Activated naive CD4-positive, alpha-beta T cell treated with anti-CD3 and anti-CD28 coated beads for 36 hours (primary cell): Measurements from ENCODE around the gene GSN. TPM values are rescaled to one million over a fixed set of nuclear protein-coding genes. Genes with fewer than 3 reads are reported as not detected.

ENCODE experiments used
- CTCF ChIA-PET: fragments of 350-600 bp; sonication (Branson Sonifier 250); formaldehyde crosslinking; loops from one replicate; lab custom pipeline; 2021; ENCODE audit warnings: antibody characterized with exemption; lab: Charles Lee
- DNase-seq: peaks from one replicate; pipeline ENCODE4 v3.0.0-alpha.2; 2020
- H3K27ac Mint-ChIP-seq: one replicate; pipeline ENCODE4 v1.8.0; 2021; ENCODE audit warnings: mild to moderate bottlenecking, mixed read lengths
- H3K27me3 Mint-ChIP-seq: one replicate; pipeline ENCODE4 v1.8.0; 2021; ENCODE audit warnings: low read depth, mixed read lengths
- H3K36me3 Mint-ChIP-seq: one replicate; pipeline ENCODE4 v1.8.0; 2021; ENCODE audit warnings: low read depth, mixed read lengths
- H3K4me1 Mint-ChIP-seq: one replicate; pipeline ENCODE4 v1.8.0; 2021; ENCODE audit warnings: low read depth, mixed read lengths
- H3K4me3 Mint-ChIP-seq: one replicate; pipeline ENCODE4 v1.8.0; 2021; ENCODE audit warnings: mild to moderate bottlenecking, moderate library complexity, mixed read lengths
- H3K9me3 Mint-ChIP-seq: one replicate; pipeline ENCODE4 v1.8.0; 2021; ENCODE audit warnings: mixed read lengths
- intact Hi-C: fragments of 100-400 bp; cut with micrococcal nuclease; formaldehyde crosslinking; loops from one replicate; pipeline ENCODE4 v1.15.1; 2023
- total RNA-seq, 2 experiments: library from RNA; stranded (reverse); gene quantifications; one replicate each; pipeline ENCODE4 v1.2.3, GENCODE V29; 2021

Gene GSN
- total RNA-seq, 2 experiments from 2014 or later, result 1.1 to 1.2 TPM

DNA sequence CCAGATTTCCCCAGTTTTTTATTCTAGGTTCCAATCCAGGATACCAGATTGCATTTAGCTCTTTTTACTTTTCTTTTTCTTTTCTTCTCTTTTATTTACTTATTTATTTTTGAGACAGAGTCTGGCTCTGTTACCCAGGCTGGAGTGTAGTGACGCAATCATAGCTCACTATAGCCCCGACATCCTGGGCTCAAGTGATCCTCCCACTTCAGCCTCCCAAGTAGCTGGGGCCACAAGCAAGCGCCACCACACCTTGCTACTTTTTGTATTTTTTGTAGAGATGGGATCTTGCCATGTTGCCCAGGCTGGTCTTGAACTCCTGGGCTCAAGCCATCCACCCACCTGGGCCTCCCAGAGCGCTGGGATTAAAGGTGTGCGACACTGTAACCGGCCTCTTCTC lies 48.4 kb downstream of the GSN start:
- H3K27me3 Mint-ChIP-seq, result no peaks in the 10 kb centered on the region
- CTCF ChIA-PET, result interaction anchor here (0.8 to 10.6 kb wide), 4 partner anchors 17 to 209 kb away, joined by 3 to 315 read pairs (median 3); no protein-coding TSS in a partner anchor
- H3K4me3 Mint-ChIP-seq, result no peak overlapping the region
- intact Hi-C loops, result no loop called here
- H3K4me1 Mint-ChIP-seq, result peaks cover 9% of the 10 kb centered on the region
- no peaks in the 10 kb centered on the region for H3K36me3 Mint-ChIP-seq
- H3K9me3 Mint-ChIP-seq, result no peaks in the 10 kb centered on the region
- DNase-seq, result no peak
- no peak overlapping the region for H3K27ac Mint-ChIP-seq

DNA sequence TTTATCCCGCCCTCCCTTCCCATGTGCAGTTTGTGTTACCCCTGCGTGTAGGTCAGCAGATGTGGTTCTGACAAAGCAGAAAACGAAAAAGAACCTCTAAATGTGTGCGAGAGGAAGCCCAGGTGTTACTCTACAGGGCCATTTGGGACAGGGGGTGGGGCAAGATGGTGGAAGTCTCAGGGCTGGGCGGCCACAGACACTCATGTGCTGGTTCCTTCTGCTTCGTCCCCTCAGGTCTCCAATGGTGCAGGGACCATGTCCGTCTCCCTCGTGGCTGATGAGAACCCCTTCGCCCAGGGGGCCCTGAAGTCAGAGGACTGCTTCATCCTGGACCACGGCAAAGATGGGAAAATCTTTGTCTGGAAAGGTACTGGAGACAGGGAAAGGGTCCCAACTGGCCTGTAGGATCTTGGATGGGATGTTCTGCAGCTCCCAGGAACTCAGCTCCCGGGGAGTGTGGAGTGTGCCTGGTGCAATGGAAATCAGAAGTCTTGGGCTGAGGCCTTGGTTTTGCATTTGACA lies 49.0 kb downstream of the GSN start:
- peaks cover 9% of the 10 kb centered on the region for H3K4me1 Mint-ChIP-seq
- H3K36me3 Mint-ChIP-seq, result no peaks in the 10 kb centered on the region
- H3K27me3 Mint-ChIP-seq, result no peaks in the 10 kb centered on the region
- CTCF ChIA-PET, result interaction anchor here (0.8 to 10.6 kb wide), 4 partner anchors 18 to 210 kb away, joined by 3 to 315 read pairs (median 4); no protein-coding TSS in a partner anchor
- no peak overlapping the region for H3K27ac Mint-ChIP-seq
- H3K4me3 Mint-ChIP-seq, result no peak overlapping the region
- DNase-seq, result no peak
- intact Hi-C loops, result no loop called here
- no peaks in the 10 kb centered on the region for H3K9me3 Mint-ChIP-seq

DNA sequence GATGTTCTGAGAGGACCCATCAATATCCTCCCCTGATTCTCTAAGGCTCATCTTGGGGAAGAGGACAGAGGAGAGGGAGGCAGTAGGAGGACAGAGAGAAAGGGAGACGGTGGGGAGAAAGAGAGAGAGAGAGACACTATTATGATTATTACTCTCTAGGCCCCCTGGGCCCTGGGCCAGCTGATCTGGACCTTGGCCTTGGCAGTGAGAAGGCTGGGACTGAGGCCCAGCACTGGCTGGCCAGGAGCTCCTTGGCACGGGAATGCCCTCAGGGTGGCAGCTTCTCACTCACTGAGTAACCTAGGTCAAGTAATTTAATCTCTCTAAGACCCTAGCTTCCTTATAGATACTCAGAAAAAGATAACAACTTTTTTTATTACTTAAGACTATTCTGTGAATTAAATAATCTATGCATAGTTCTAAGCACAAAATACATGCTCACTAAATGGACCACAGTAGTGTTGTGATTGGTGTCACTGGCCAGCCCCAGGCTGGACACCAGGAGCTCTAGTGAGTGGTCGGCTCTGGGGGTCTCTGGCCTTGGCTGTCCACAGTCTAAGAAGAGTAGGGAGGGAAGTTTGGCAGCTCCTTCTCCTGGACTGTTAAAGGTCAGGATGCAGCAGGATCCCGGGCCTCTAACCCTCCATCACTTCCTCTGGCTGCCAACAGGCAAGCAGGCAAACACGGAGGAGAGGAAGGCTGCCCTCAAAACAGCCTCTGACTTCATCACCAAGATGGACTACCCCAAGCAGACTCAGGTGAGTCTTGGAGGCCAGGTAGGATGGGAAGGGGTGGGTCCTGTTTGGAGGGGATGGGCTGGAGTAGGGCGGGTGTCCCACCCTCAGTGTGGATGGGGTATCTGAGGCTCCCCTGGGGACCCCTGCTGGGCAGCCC lies 50.0 kb downstream of the GSN start:
- no peaks in the 10 kb centered on the region for H3K36me3 Mint-ChIP-seq
- H3K27ac Mint-ChIP-seq, result no peak overlapping the region
- CTCF ChIA-PET, result interaction anchor here (0.6 to 10.6 kb wide), 5 partner anchors 19 to 609 kb away, joined by 3 to 315 read pairs (median 4); no protein-coding TSS in a partner anchor
- H3K4me3 Mint-ChIP-seq, result no peak overlapping the region
- intact Hi-C loops, result no loop called here
- peaks cover 13% of the 10 kb centered on the region for H3K4me1 Mint-ChIP-seq
- H3K9me3 Mint-ChIP-seq, result no peaks in the 10 kb centered on the region
- H3K27me3 Mint-ChIP-seq, result no peaks in the 10 kb centered on the region
- DNase-seq, result no peak

DNA sequence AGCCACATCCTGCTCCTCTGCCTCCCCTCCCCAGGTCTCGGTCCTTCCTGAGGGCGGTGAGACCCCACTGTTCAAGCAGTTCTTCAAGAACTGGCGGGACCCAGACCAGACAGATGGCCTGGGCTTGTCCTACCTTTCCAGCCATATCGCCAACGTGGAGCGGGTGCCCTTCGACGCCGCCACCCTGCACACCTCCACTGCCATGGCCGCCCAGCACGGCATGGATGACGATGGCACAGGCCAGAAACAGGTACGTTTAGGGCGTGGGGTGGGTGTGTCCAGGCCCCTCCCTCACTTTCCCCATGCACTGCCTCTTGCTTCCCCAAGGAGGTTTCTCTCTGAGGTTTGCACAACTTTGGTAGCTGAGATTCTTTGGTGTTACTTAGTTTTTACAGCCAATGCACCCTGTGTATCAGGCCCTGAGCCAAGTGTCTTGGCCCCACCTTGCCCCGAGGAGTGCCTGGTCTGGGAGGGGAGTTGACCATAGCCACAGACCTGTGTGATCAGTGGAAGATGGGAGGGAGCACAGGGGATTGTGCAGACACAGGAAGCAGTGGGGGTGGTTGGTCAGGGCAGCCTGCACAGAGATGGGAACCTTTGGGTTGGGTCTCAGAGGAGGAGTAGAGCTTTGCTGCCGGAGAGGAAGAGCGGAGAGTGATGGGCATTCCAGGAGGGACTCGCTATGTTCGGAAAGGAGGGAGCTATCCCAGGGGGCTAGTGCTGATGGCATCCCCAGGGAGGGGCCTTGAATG lies 50.8 kb downstream of the GSN start:
- H3K27ac Mint-ChIP-seq, result no peak overlapping the region

DNA sequence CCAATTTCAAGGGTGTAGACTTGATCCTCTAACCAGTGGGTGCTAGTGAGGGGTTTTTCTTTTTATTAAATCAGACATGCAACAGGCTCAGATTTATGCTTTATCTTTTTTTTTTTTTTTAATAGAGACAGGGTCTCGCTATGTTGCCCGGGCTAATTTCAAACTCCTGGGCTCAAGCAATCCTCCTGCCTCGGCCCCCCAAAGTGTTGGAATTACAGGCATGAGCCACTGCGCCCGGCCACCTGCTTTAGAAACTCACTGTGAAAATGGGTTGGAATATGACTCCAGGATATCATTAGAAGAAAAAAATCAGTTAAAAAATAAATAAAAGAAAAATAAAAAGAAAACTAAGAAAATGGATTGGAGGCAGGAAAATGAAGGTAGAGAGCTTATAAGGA lies 51.4 kb downstream of the GSN start:
- no peak for DNase-seq
- Mint-ChIP-seq H3K4me1 (peaks cover 13% of the 10 kb centered on the region), H3K9me3 (no peaks in the 10 kb centered on the region), H3K36me3 (no peaks in the 10 kb centered on the region), H3K27ac (no peak overlapping the region), H3K27me3 (no peaks in the 10 kb centered on the region), H3K4me3 (no peak overlapping the region)
- CTCF ChIA-PET, result interaction anchor here (0.6 to 10.6 kb wide), 44 partner anchors 10 to 205 kb away, joined by 3 to 315 read pairs (median 6); partner anchors contain the start of genes GGTA1, GSN and RAB14
- intact Hi-C loops, result no loop called here

More for the DNA sequence above, 50.8 kb downstream of the GSN start:
- DNase-seq, result no peak
- Mint-ChIP-seq H3K4me1 (peaks cover 13% of the 10 kb centered on the region), H3K4me3 (no peak overlapping the region), H3K9me3 (no peaks in the 10 kb centered on the region), H3K36me3 (no peaks in the 10 kb centered on the region), H3K27me3 (no peaks in the 10 kb centered on the region)
- intact Hi-C loops, result no loop called here
- CTCF ChIA-PET, result interaction anchor here (0.6 to 10.6 kb wide), 23 partner anchors 9 to 610 kb away, joined by 3 to 315 read pairs (median 8); partner anchors contain the start of genes GGTA1 and GSN

DNA sequence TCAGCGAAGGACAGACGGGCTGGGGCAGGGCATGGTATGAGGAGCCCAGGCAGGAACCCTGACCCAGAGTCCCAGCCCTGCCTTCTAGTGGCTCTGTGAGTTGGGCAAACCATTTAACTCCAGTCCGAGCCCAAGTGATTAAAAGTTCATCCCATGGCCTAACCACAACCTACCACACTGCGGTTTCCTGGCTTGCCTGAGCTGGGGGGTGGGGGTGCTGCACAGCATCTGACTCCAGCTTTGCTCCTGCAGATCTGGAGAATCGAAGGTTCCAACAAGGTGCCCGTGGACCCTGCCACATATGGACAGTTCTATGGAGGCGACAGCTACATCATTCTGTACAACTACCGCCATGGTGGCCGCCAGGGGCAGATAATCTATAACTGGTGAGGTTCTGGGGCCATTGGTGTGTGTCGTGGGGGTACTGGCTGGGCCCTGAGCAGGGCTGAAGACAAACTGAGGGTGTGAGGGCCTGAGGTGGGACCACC lies 53.1 kb downstream of the GSN start:
- intact Hi-C loops, result loop anchor here (5.0 to 10.0 kb wide), 2 partner anchors 174 to 564 kb away; partner anchors contain the start of gene GGTA1
- no peak overlapping the region for H3K4me3 Mint-ChIP-seq
- H3K27ac Mint-ChIP-seq, result no peak overlapping the region
- no peaks in the 10 kb centered on the region for H3K9me3 Mint-ChIP-seq
- CTCF ChIA-PET, result interaction anchor here (0.7 to 10.6 kb wide), 26 partner anchors 10 to 448 kb away, joined by 3 to 315 read pairs (median 7); partner anchors contain the start of gene GGTA1
- H3K27me3 Mint-ChIP-seq, result no peaks in the 10 kb centered on the region
- H3K36me3 Mint-ChIP-seq, result no peaks in the 10 kb centered on the region
- DNase-seq, result peak; percentile 38
- peaks cover 13% of the 10 kb centered on the region for H3K4me1 Mint-ChIP-seq

DNA sequence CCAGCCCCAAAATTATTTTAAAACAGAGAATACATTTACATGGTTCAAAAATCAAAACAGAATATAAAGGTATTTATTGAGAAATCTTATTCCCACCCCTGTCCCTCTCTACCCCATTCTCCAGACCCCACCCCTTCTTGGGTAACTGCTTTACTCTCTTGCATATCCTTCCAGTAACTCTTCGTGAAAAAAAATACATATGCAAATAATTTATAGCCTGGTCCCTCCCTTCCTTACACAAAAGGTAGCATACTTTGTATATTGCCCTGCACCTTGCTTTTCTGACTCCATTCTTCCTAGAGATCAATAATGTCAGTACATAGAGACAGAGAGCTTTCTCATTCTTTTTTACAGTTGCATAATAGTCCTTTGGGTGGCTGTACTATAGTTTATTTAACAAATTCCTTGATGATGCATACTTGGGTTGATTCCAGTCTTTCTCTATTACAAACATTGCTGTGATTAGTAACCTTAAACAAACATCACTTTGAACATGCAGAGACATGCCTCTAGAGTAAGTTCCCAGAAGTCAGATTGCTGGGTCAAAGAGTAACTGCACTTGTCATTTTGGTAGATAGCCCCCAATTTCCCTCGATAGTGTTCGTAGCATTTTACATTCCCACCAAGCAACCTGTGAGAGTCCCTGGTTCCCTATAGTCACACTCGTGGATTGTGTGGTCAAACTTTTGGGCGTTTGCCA lies 54.2 kb downstream of the GSN start:
- Mint-ChIP-seq H3K36me3 (no peaks in the 10 kb centered on the region), H3K4me1 (peaks cover 13% of the 10 kb centered on the region), H3K27me3 (no peaks in the 10 kb centered on the region), H3K27ac (peak overlapping the region; percentile 19), H3K9me3 (no peaks in the 10 kb centered on the region), H3K4me3 (no peak overlapping the region)
- CTCF ChIA-PET, result interaction anchor here (1.3 to 10.6 kb wide), 2 partner anchors 77 to 109 kb away, joined by 4 to 315 read pairs; no protein-coding TSS in a partner anchor
- peak; percentile 13 for DNase-seq
- intact Hi-C loops, result loop anchor here (1.0 to 10.0 kb wide), 4 partner anchors 31 to 565 kb away; partner anchors contain the start of genes GGTA1 and STOM

DNA sequence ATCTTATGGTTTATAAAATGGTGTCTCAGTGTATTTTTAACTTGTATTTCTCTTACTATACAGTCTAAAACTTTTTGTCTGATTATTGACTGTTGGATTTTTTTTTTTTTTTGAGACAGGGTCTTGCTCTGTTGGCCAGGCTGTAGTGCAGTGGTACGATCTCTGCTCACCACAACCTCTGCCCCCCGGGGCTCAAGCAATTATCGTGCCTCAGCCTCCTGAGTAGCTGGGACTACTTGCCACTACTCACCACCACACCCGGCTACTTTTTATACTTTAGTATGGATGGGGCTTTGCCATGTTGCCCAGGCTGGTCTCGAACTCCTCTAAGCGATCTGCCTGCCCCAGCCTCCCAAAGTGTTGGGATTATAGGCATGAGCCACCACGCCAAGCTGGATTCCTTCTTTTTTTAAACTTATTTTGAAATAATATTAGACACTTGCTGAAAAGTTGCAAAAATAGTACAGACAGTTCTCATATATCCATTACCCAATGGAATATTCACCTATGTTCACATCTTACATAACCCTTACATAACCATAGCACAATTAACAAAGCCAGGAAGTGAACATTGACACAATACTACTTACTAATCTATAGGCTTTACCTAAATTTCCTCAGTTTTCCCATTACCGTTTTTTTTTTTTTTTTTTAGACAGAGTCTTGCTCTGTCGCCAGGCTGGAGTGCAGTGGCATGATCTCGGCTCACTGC lies 54.9 kb downstream of the GSN start:
- H3K27me3 Mint-ChIP-seq, result no peaks in the 10 kb centered on the region
- H3K9me3 Mint-ChIP-seq, result no peaks in the 10 kb centered on the region
- H3K4me3 Mint-ChIP-seq, result no peak overlapping the region
- H3K27ac Mint-ChIP-seq, result peak overlapping the region; percentile 19
- intact Hi-C loops, result loop anchor here (1.0 to 10.0 kb wide), 4 partner anchors 30 to 566 kb away; partner anchors contain the start of genes GGTA1 and STOM
- H3K4me1 Mint-ChIP-seq, result peaks cover 13% of the 10 kb centered on the region
- CTCF ChIA-PET, result interaction anchor here (0.6 to 10.6 kb wide), 4 partner anchors 73 to 163 kb away, joined by 3 to 315 read pairs (median 4); no protein-coding TSS in a partner anchor
- H3K36me3 Mint-ChIP-seq, result no peaks in the 10 kb centered on the region
- no peak for DNase-seq

DNA sequence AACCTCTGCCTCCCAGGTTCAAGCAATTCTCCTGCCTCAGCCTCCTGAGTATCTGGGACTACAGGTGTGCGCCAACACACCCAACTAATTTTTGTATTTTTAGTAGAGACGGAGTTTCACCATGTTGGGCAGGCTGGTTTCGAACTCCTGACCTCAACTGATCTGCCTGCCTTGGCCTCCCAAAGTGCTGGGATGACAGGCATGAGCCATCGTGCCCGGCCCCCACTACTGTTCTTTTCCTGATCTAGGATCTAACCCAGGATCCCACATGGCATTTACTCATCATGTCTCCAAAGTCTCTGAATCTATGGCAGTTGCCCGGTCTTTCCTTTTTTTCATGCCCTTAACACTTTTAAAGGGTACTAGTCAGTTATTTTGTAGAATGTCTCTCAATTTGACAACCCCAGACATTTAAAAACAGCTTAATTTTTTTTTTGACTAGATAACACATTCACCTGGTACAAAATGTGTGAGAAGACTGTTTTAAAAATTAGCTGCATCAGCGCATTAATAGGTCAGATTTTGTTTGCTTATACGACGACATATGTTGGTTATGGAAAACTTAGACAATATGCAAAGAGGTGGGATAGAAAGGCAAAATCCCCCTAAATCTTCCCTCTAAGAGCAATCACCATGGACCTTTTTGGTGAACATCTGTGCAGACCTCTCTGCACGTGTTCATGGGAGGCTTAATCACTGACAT lies 55.6 kb downstream of the GSN start:
- H3K4me3 Mint-ChIP-seq, result no peak overlapping the region
- H3K36me3 Mint-ChIP-seq, result no peaks in the 10 kb centered on the region
- H3K9me3 Mint-ChIP-seq, result no peaks in the 10 kb centered on the region
- no peaks in the 10 kb centered on the region for H3K27me3 Mint-ChIP-seq
- CTCF ChIA-PET, result interaction anchor here (0.6 to 10.6 kb wide), 3 partner anchors 75 to 164 kb away, joined by 4 to 315 read pairs (median 5); no protein-coding TSS in a partner anchor
- intact Hi-C loops, result loop anchor here (5.0 to 10.0 kb wide), 2 partner anchors 171 to 566 kb away; partner anchors contain the start of gene GGTA1
- DNase-seq, result no peak
- H3K27ac Mint-ChIP-seq, result no peak overlapping the region
- H3K4me1 Mint-ChIP-seq, result peaks cover 13% of the 10 kb centered on the region

DNA sequence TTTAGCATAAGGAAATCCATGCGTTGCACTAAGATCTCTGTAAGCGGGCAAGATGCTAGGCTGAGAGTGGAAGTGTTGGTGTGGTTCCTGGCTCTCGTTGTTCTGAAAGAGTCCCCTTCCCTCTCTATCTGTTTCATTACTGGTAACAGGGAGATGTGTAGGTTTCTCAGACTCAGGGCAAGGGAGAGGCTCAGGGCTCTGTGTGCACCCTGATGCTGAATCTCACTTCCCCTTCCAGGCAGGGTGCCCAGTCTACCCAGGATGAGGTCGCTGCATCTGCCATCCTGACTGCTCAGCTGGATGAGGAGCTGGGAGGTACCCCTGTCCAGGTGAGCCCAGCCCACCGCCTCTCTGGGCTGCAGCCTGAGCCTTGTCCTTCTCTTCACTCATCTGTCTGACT lies 56.4 kb downstream of the GSN start:
- Mint-ChIP-seq H3K36me3 (no peaks in the 10 kb centered on the region), H3K27me3 (no peaks in the 10 kb centered on the region), H3K27ac (no peak overlapping the region), H3K9me3 (no peaks in the 10 kb centered on the region), H3K4me1 (peaks cover 13% of the 10 kb centered on the region), H3K4me3 (no peak overlapping the region)
- CTCF ChIA-PET, result interaction anchor here (10.6 kb wide), 1 partner anchor 74 kb away, joined by 315 read pairs; no protein-coding TSS in a partner anchor
- DNase-seq, result no peak
- intact Hi-C loops, result loop anchor here (5.0 to 10.0 kb wide), 2 partner anchors 170 to 567 kb away; partner anchors contain the start of gene GGTA1
